Measurements from ENCODE around the gene RIOK2.

RIOK2 gene

GRCh38 chr5:97121848-97122247, 61.2 kb downstream of the RIOK2 start:
- no peak for DNase-seq

GRCh38 chr5:97120195-97120594, 62.9 kb downstream of the RIOK2 start:
- no peak for DNase-seq

- no peak for DNase-seq
Observed at GRCh38 chr5:97119007-97119390, 64.0 kb downstream of the RIOK2 start.

- no peak for DNase-seq
Observed at GRCh38 chr5:97118261-97119006, 64.6 kb downstream of the RIOK2 start.

GRCh38 chr5:97115932-97116331, 67.1 kb downstream of the RIOK2 start:
- no peak for DNase-seq

GRCh38 chr5:97112230-97112629, 70.8 kb downstream of the RIOK2 start:
- no peak for DNase-seq

GRCh38 chr5:97111616-97112015, 71.4 kb downstream of the RIOK2 start:
- no peak for DNase-seq

- DNase-seq: no peak
Observed at GRCh38 chr5:97111004-97111403, 72.0 kb downstream of the RIOK2 start.

Measured in SIG-M5 (cell line).